ENCODE measurements around the gene DIPK1A.

DNA sequence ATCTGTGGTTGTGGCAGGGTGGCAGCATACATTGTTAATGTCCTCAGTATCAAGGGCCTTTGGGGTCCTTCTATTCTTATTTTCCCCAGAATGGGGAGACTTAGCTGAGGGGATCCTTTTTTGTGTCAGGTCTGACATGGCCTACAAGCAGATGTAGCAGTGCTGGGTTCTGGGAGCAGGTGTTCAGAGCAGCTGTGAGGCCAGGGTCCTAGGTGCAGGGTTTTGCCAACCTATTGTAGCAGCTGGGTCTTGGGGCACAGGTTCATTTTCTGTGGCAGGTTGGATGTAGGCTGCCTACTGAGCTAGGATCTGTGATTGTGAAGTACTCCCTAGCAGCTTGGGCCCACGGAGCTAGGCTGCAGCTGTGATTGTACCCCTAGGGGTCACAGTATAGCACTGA lies 60.1 kb downstream of the DIPK1A start:
- no peak for TF ChIP-seq YY1 (IDR thresholded peaks at IDR 0.05; ENCODE audit: insufficient read depth, insufficient read length)
- TF ChIP-seq ZNF274 (IDR thresholded peaks at IDR 0.05; ENCODE audit: low read depth, low read length) = no peak
